GM19239 (cell line): ENCODE data around the gene MCUB.
A peak's percentile ranks its signal among the peaks of the same experiment; 100 is the strongest.
"Not testable (repeated sequence)": the region's sequence is repeated elsewhere in the genome, so short reads cannot be mapped to it uniquely, and the experiment has no call there.

Source experiments
- DNase-seq: peaks from one replicate; pipeline ENCODE4 v3.0.0; 2011; ENCODE audit warnings: low spot score; ENCODE audit not compliant: insufficient read length
- FAIRE-seq: peaks from 2 replicates; lab custom pipeline; 2011; peaks lifted over from hg19 to GRCh38; lab: Jason Lieb, UNC

The MCUB gene

GRCh38 chr4:109576462-109576861, 16.4 kb downstream of the MCUB start:
- FAIRE-seq (no peak), DNase-seq (no peak)

GRCh38 chr4:109578846-109579245, 18.8 kb downstream of the MCUB start:
- DNase-seq: no peak
- no peak for FAIRE-seq

- not testable (repeated sequence) for FAIRE-seq, DNase-seq
These were observed 20.0 kb downstream of the MCUB start for GRCh38 chr4:109579997-109580396.

GRCh38 chr4:109588176-109588575, 28.1 kb downstream of the MCUB start:
- FAIRE-seq (peak; percentile 95), DNase-seq (peak; percentile 57)

GRCh38 chr4:109589119-109589518, 29.1 kb downstream of the MCUB start:
- DNase-seq (no peak), FAIRE-seq (peak; percentile 11)

- FAIRE-seq (peak; percentile 79), DNase-seq (no peak)
These were observed 29.6 kb downstream of the MCUB start for GRCh38 chr4:109589605-109590004.

GRCh38 chr4:109590905-109591304, 30.9 kb downstream of the MCUB start:
- DNase-seq (no peak), FAIRE-seq (no peak)

- FAIRE-seq: no peak
- DNase-seq: no peak
These were observed 32.3 kb downstream of the MCUB start for GRCh38 chr4:109592367-109592766.

- FAIRE-seq, DNase-seq: not testable (repeated sequence)
These were observed 35.1 kb downstream of the MCUB start for GRCh38 chr4:109595123-109595522.

GRCh38 chr4:109596420-109597085, 36.5 kb downstream of the MCUB start:
- FAIRE-seq, DNase-seq: not testable (repeated sequence)

- FAIRE-seq: no peak
- no peak for DNase-seq
These were observed 39.1 kb downstream of the MCUB start for GRCh38 chr4:109599046-109599652.

- FAIRE-seq: no peak
- no peak for DNase-seq
These were observed 40.4 kb downstream of the MCUB start for GRCh38 chr4:109600431-109600830.

GRCh38 chr4:109601336-109601735, 41.3 kb downstream of the MCUB start:
- no peak for FAIRE-seq
- no peak for DNase-seq

- DNase-seq (no peak), FAIRE-seq (no peak)
These were observed 47.9 kb downstream of the MCUB start for GRCh38 chr4:109607976-109608375.

- DNase-seq (no peak), FAIRE-seq (no peak)
These were observed 48.8 kb downstream of the MCUB start for GRCh38 chr4:109608879-109609278.

- no peak for DNase-seq
- no peak for FAIRE-seq
These were observed 49.4 kb downstream of the MCUB start for GRCh38 chr4:109609431-109609830.

- DNase-seq (no peak), FAIRE-seq (no peak)
These were observed 50.4 kb downstream of the MCUB start for GRCh38 chr4:109610489-109610888.

GRCh38 chr4:109611045-109611646, 51.1 kb downstream of the MCUB start:
- DNase-seq: no peak
- no peak for FAIRE-seq

- FAIRE-seq: no peak
- DNase-seq: no peak
These were observed 54.0 kb downstream of the MCUB start for GRCh38 chr4:109614015-109614414.

GRCh38 chr4:109614466-109614865, 54.4 kb downstream of the MCUB start:
- FAIRE-seq: no peak

GRCh38 chr4:109615742-109616141, 55.7 kb downstream of the MCUB start:
- DNase-seq: no peak
- peak; percentile 11 for FAIRE-seq

More at GRCh38 chr4:109614466-109614865, 54.4 kb downstream of the MCUB start:
- no peak for DNase-seq
